GM19099 (cell line): ENCODE measurements around the gene HEG1.

Experiments used
- POLR2A ChIP-seq: IDR thresholded peaks from 3 replicates; pipeline ENCODE4 v1.6.1; 2011; ENCODE audit warnings: low read depth; ENCODE audit not compliant: insufficient read length; ENCODE audit errors: extremely low read depth

Gene HEG1

GRCh38 chr3:125011941-125012340 is 43.9 kb downstream of the HEG1 start:
- no peak for TF ChIP-seq POLR2A

DNA sequence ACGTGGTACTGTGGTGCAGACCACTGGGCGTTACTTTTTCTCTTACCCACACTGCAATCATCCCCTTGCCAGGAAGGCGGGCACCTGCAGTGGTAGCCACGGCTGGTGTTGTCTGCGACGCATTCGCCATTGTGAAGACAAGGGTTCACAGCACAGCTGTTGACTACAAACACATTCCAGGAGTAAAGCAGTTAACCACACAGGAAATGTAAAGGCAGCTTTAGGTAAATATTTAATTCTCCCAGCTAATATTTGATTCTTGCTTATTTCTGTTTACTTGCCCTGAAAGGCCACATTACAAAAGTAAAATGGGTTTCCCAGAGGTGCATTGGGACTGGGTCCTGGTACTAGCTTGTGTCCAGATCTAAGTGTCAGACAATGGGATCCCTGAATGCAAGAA is 45.4 kb downstream of the HEG1 start:
- no peak for TF ChIP-seq POLR2A

DNA sequence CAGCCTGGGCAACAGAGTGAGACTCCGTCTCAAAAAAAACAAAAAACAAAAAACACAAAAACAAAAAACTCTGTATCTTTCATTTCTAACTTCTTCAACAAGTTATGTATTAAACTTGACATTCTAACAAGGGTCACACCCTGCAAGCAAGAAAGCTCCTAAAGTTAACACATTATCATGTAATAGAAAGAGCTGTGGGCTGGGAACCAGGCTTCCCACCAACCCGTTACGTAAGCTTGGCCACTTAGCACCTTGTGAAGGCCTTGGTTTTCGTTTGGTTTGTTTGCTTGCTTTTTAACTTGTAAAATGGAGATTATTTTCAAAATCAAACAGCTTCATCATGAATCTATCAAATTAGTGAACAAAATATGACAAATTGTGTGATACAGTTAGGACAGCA is 47.0 kb downstream of the HEG1 start:
- TF ChIP-seq POLR2A, result no peak

GRCh38 chr3:125006291-125006731 is 49.5 kb downstream of the HEG1 start:
- TF ChIP-seq POLR2A, result no peak

DNA sequence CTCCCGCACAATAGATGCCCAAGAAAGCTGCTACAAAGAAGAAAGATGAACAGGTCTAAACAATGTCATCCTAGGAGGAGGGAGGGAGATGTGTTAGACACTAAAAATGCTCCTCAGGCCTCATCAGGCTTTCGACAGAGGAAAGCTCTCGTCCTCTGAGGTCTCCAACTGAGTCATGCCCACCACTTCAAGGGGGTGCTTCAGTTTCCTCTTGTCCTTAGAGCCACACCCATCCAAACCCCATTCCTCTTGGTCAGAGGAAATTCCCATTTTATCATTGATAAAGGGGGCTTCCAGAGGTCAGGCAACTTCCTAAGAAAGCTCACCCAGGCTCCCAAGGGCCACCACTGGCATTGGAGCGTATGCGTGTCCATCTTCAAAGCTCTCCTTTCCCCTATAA is 50.1 kb downstream of the HEG1 start:
- TF ChIP-seq POLR2A, result no peak

DNA sequence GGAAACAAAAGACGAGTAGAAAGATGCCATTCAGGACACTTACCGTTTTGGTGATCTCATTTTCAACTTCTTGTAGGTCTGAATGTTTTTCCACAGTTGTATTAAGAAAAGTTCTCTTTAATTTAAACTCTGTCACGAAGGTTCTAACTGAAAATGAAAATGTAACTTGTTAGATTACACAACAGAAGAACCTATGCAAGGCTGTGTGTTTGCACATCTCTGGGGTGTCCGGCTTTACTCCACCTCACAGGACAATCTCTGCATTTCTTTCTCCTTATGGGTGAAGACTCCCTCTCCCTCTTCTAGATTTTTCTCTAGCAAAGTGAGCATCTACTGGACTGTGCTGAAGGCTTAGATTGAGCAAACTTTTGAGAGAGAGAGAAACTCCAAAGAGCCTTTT is 50.6 kb downstream of the HEG1 start:
- no peak for TF ChIP-seq POLR2A

DNA sequence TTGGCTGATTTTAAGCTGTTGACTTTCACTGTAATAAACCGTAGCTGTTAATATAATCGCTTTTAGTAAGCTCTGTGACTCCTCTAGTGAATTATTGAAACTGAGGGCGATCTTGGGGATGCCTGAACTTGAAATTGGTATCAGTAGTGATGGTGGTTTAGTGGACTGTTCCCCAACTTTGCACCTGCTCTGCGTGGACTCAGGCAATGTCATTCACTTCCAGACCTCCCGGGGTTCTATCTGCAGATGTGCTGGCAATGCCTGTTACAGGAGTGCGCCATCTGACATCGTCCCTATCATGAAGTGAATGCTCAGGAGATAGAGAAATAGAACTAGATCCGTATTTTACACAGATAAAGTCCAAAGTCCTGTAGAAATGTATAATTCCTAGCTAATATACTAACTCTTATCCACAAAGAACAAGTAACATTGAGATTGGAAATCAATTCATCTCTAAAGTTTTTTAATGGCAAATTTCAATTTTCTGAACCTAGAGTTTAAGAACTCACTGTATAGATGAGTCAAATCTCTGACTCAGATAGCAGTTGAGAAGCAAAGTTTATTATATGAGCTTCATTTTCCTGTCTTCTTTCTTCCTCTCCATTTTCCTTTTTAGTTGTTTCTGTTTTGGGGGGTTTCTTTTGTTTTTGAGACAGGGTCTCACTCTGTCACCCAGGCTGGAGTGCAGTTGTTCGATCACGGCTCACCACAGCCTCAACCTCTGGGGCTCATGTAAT is 51.8 kb downstream of the HEG1 start:
- no peak for TF ChIP-seq POLR2A

DNA sequence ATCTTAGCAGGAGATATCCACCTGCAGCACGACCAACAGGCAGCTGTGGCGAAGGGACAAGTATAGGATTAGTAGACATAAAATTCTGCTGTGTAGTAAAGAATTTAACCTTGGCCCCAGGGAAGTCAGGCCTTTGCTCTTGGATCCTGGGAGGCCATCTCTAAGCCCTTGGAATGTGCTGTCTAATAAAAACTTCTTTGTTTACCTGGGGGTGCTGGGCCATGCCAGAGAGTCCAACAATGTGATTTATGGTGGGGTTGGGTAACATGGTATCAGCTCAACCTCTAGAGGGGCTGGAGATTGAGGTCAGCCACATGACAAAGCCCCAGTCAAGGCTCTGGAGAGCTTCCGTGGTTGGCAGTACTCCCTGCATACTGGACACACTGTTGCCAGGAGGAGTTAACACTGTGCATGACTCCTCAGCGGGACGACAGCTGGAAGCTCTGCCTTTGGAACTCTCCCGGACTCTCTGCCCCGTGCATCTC is 52.4 kb downstream of the HEG1 start:
- no peak for TF ChIP-seq POLR2A

DNA sequence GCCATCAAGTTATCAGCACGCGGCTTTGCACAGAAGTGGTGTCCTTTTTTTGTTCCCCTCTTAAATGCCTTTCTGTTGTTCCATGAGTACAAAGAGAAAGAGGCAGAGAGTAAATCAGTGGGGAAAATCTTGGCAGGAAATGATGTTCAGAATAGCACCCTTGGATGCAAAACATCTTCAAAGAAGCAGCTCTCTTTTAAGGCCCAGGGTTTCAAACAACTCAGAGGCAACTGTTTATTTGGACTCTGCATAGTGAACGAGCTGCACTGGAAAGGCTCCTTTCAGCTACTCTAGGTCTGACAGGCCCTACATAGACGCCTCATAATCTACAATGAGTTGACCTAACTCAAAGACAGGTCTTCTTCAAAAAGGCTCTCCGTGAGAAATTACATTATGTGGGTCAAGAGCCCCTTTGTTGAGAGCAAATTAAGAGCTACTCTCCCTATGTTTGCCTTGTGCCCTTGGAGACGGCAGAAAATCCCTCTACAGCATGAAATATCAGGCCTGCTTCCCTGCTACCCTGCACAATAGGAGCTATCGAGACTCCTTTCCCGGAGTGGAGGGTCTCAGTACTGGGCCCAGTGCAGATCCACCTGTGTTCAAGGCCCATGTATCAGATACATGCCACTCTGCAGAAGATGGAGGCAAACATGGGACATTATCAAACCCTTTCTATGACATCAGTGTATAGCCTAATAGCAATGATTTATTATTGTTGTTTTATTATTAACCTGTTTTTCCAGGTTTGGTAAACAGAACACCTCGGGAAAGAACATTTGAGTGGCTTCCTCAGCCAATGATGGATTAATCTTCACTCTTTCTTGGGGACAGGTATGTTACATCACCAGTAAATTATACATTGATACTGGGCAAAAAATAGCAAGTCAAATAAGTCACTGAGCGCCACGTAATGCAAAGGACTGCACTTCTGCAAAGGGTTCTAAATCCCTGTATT is 53.1 kb downstream of the HEG1 start:
- no peak for TF ChIP-seq POLR2A

- no peak for TF ChIP-seq POLR2A
Observed at GRCh38 chr3:125001557-125002413, 54.0 kb downstream of the HEG1 start.

DNA sequence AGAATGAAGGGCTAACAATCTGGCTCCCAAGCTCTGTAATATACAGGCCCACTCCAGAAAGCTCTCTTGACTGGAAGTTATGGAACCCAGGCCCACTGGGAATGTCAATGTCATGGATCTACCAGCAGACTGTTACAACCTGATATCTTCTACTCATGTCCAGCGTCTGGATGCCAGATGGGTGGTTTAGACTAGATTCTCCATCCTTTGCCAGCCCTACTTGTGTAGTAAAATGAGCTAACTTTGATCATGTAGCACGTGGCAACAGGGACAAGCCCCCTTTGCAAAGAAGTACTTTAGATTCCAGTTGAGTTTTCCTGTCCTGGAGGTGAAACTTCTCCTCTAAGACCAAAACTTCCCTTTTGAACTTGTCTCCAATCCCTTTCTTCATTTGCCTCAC is 55.1 kb downstream of the HEG1 start:
- no peak for TF ChIP-seq POLR2A

DNA sequence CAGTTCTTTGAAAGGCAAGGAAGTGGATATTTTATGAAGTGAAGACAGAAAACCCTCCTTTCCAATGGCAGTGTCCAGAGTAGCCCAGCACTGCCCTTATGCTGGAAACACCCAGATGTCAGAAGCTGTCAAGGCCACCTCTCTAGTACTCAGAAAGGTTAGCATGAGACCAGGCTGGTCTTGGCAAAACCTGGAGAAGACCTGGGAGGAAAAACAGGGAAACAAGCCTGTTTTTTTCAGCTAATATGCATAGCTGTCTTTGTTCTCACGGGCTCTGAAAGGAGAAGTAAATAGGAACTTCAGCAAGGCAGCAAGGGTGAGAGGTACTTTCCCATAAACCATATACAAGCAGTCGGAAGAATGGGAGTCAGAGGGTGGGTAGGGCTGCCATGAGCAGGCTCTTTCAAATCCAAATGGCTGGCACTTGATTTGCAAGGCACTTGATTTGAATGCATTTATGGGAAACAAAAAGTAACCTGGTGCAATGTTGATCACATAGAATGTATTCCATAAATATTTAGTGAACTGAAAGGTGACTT is 55.8 kb downstream of the HEG1 start:
- TF ChIP-seq POLR2A, result no peak

DNA sequence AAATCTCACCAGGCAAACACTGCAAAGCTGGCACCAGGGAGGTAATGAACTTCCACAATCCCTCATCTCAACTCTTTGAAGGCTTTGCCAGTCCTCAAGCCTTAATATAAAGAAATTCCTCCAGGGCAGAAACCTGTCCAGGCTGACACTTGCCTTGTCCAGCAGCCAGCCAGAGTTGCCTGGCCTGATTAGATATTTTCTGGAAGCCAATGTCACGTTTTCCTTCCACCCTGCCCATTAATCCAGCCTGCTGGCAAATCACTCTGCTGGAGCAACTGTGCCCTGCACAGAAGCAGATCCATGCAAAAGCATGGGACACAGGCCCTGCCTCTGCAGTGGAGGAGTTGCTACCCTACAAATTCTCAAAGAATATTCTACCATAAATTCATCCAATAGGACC is 56.5 kb downstream of the HEG1 start:
- TF ChIP-seq POLR2A, result no peak

DNA sequence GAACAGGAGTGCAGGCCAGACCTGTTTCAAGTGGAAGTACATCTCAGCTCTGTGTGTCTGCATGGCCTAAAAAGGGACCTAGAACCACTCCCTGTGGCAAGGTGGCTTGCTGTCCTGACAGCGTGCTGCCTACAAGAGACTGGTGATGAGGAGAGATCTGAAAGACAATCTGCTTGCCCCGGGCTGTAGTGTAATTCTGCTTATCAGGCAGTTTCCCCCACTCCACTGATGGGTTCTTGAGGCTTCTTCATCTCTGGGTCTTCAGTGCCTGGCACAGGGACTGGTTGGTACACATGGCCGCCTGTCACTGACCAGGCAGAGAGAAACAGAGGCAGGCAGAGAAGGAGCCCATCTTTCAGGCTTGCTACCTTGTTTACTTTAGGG is 57.6 kb downstream of the HEG1 start:
- no peak for TF ChIP-seq POLR2A

DNA sequence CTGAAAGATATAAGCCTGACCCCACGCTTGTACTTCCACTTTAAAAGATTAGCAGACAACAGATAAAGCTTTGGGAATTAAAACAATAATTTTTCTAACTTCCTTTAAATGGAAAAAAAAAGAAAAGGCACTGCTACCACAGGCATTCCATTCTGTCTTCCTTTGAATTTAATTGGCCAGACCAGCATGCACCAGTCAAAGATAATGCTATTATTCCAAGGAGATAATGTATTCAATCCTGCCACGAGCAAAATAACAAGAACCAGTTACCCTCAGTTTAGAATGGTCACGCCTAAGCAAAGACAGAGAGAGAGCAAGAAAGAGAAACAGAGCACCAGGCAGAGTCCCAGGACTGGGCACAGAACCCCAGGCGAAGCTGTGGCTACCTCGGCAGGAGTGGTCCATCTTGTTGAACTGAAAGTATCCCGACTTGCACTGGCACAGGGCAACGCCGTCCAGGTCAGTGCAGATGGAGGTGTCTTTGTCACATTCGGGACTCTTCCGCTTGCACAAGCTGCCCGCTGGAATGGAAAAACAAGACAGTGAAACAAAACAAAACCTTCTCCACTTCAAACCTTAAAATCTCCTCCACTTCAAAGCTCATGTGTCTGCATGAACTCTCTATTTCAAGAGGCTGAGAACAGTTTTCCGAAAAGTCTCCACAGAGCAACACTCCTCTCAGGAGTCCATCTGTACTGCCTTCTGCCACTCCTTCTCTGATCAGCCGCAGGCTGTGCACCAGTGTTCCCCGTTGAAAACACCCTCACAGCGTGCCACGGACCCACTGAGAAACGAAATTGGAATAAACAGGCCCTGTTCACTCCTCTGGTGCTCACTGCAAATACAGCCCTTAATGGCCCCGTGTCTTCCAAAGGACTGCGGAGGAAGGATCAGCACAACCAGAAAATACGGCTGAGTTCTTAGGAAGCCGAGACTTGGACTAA is 58.2 kb downstream of the HEG1 start:
- TF ChIP-seq POLR2A, result no peak
